OCI-LY3 (cell line): ENCODE data around the gene STIM2.

ENCODE experiments used
- H2AFZ ChIP-seq: fragments of 200-600, 300-600 bp; shearing (Covaris generic); 2 replicates; pipeline ENCODE4 v1.6.0; 2014; ENCODE audit warnings: antibody characterized with exemption, low read depth, low read length
- H3K27ac ChIP-seq: fragments of 200-600, 300-600 bp; sonication (generic); 2 replicates; pipeline ENCODE4 v1.5.1; 2014; ENCODE audit warnings: mild to moderate bottlenecking, low read length, moderate library complexity, mixed read lengths
- H3K27me3 ChIP-seq: fragments of 200-600, 300-600 bp; sonication (generic); 2 replicates; pipeline ENCODE4 v1.6.1; 2014; ENCODE audit warnings: low read depth, low read length, mixed read lengths
- H3K36me3 ChIP-seq: fragments of 200-600, 300-600 bp; sonication (generic); replicated peaks from 2 replicates; pipeline ENCODE3; 2014; ENCODE audit warnings: low read depth, low read length, mixed read lengths
- H3K4me1 ChIP-seq: fragments of 300-600, 200-600 bp; sonication (generic); 2 replicates; pipeline ENCODE4 v1.6.1; 2014; ENCODE audit warnings: low read length, mixed read lengths
- H3K4me2 ChIP-seq: fragments of 200-600, 300-600 bp; sonication (generic); 2 replicates; pipeline ENCODE4 v1.6.1; 2014; ENCODE audit warnings: low read length, mixed read lengths
- H3K4me3 ChIP-seq: fragments of 300-600, 200-600 bp; sonication (generic); 2 replicates; pipeline ENCODE4 v1.5.1; 2014; ENCODE audit warnings: antibody characterized with exemption, mild to moderate bottlenecking, low read length, moderate library complexity
- H3K79me2 ChIP-seq: fragments of 300-600, 200-600 bp; shearing (Covaris generic); 2 replicates; pipeline ENCODE4 v1.6.1; 2014; ENCODE audit warnings: mild to moderate bottlenecking, low read length, mixed read lengths
- H3K9ac ChIP-seq: fragments of 300-600, 200-600 bp; shearing (Covaris generic); 2 replicates; pipeline ENCODE4 v1.6.0; 2014; ENCODE audit warnings: mild to moderate bottlenecking, low read length, moderate library complexity
- H3K9me3 ChIP-seq: fragments of 200-600, 300-600 bp; shearing (Covaris generic); 2 replicates; pipeline ENCODE4 v1.6.1; 2014; ENCODE audit warnings: low read length, mixed read lengths; ENCODE audit not compliant: insufficient read depth
- H4K20me1 ChIP-seq: fragments of 200-600, 300-600 bp; sonication (generic); 2 replicates; pipeline ENCODE4 v1.6.1; 2016; ENCODE audit warnings: low read length, mixed read lengths; ENCODE audit not compliant: insufficient read depth
- CTCF ChIP-seq: fragments of 200-600, 300-600 bp; sonication (generic); IDR thresholded peaks from 2 replicates; pipeline ENCODE4 v1.5.1; 2014; ENCODE audit warnings: antibody characterized with exemption, low read length, low read depth
- EZH2phosphoT487 ChIP-seq: fragments of 200-600 bp; shearing (Covaris generic); IDR thresholded peaks from 2 replicates; pipeline ENCODE4 v1.6.1; 2018; ENCODE audit warnings: antibody characterized with exemption, mixed run types, low read depth

Gene STIM2

DNA sequence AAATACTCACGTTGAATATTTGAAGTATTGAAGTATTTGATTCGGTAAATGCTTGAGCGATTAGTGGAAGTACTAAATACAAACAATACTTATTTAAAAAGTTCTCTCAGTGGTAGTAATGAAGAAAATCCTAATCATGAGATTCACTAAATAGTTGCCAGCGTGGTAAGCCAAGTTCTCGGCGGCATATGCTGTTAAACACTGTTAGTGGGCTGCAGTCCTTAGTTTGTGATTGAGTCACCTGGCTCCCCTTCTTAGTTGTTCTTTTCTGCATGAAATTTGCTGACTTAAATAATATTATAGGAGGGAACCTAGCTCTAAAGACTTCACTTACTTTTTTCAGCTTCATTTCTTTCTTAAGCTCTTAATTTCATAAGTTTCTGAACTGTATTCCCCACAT lies 51.4 kb downstream of the STIM2 start:
- Histone ChIP-seq H3K36me3 (no peaks in the 10 kb centered on the region), H3K9me3 (no peaks in the 10 kb centered on the region), H3K27ac (no peak overlapping the region), H3K4me3 (no peak overlapping the region), H3K79me2 (0 out of 2 replicates have a peak, but pooled peaks cover 3% of the 10 kb centered on the region), H3K9ac (no peak overlapping the region), H3K4me2 (no peak overlapping the region), H2AFZ (no peak overlapping the region), H4K20me1 (peaks cover 4% of the 10 kb centered on the region; the same call in 1 of the 2 replicates), H3K4me1 (peaks cover 9% of the 10 kb centered on the region), H3K27me3 (no peaks in the 10 kb centered on the region)
- TF ChIP-seq EZH2phosphoT487 (no peak), CTCF (no peak)

DNA sequence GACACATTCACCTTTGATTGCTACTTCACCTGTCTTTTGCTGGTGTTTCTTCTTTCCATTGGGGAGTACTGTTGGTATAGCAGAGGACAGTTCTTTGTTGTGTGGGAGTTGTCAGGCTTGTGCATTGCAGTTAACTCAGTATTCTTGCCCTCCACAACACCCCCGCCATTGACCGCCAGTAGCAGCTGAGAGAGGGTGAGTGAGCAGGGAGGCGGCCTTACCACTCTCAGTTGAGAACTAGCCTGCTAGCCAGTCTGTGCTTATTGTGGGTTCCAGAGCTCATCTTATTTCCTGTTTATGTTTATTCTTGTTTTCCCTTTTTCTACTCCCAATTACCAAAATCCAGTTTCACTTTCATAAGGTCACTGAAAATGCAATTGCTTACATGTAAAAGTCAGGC lies 52.2 kb downstream of the STIM2 start:
- TF ChIP-seq CTCF (no peak), EZH2phosphoT487 (no peak)
- H2AFZ ChIP-seq, result no peak overlapping the region
- H3K79me2 ChIP-seq, result 0 out of 2 replicates have a peak, but pooled peaks cover 3% of the 10 kb centered on the region
- no peaks in the 10 kb centered on the region for H3K27me3 ChIP-seq
- H3K4me2 ChIP-seq, result no peak overlapping the region
- no peak overlapping the region for H3K9ac ChIP-seq
- peaks cover 8% of the 10 kb centered on the region for H3K4me1 ChIP-seq
- no peaks in the 10 kb centered on the region for H3K36me3 ChIP-seq
- H4K20me1 ChIP-seq, result peaks cover 4% of the 10 kb centered on the region; the same call in 1 of the 2 replicates
- H3K9me3 ChIP-seq, result no peaks in the 10 kb centered on the region
- no peak overlapping the region for H3K27ac ChIP-seq
- H3K4me3 ChIP-seq, result no peak overlapping the region

DNA sequence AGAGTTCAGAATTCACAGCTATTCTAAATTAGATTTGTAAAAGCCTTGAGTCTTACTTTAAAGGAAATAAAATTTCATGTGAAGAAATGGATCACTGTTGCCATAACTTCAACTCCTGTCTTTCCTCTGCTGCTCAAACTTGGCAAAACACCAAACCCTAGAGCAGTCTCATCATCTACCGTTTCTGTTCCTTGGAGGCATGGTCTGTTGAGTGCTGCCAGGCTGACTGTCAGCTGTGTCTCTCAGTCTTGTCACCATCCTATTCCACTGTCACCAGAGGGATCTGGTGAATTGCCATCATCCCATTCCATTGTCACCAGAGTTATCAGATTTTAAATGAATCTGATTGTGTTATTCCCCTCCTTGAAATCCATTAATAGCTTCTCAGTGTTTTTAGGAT lies 55.6 kb downstream of the STIM2 start:
- no peaks in the 10 kb centered on the region for H3K9me3 ChIP-seq
- H3K9ac ChIP-seq, result no peak overlapping the region
- 0 out of 2 replicates have a peak, but pooled peaks cover 3% of the 10 kb centered on the region for H3K79me2 ChIP-seq
- peaks cover 4% of the 10 kb centered on the region; the same call in 1 of the 2 replicates for H4K20me1 ChIP-seq
- H2AFZ ChIP-seq, result no peak overlapping the region
- H3K27ac ChIP-seq, result no peak overlapping the region
- TF ChIP-seq CTCF, result no peak
- no peak for TF ChIP-seq EZH2phosphoT487
- H3K27me3 ChIP-seq, result no peaks in the 10 kb centered on the region
- H3K4me1 ChIP-seq, result peaks cover 3% of the 10 kb centered on the region; the same call in 1 of the 2 replicates
- H3K4me2 ChIP-seq, result no peak overlapping the region
- peaks cover 17% of the 10 kb centered on the region for H3K36me3 ChIP-seq
- H3K4me3 ChIP-seq, result no peak overlapping the region

DNA sequence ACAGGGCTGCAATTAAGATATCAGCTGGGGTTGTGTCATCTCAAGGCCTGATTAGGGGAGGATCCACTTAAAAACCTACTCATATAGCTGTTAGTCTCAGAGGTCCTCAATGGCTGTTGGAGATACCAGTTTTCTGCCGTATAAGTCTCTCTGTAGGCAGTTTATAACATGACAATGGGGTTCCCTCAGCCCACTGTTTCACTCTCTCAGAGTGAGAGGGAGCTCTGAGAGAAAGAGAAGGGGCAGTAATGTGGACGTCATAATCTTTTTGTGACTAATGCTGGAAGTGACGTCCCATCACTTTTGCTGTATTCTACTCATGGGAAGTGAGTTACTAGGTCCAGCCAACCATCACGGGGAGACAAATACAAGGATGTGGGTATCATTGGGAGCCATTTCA lies 70.3 kb downstream of the STIM2 start:
- Histone ChIP-seq H3K79me2 (no peaks in the 10 kb centered on the region), H3K4me3 (no peak overlapping the region), H3K9me3 (no peaks in the 10 kb centered on the region), H3K27me3 (no peaks in the 10 kb centered on the region), H3K4me1 (no peaks in the 10 kb centered on the region), H3K9ac (no peak overlapping the region), H3K36me3 (no peaks in the 10 kb centered on the region), H2AFZ (no peak overlapping the region), H3K27ac (no peak overlapping the region), H4K20me1 (no peaks in the 10 kb centered on the region), H3K4me2 (no peak overlapping the region)
- TF ChIP-seq EZH2phosphoT487, result no peak
- TF ChIP-seq CTCF, result no peak
